H1 (cell line): ENCODE results near the gene XPNPEP1.

Experiments
- CBX8 ChIP-seq: fragments of 300-800, 300-1000 bp; sonication (generic); IDR thresholded peaks from 2 replicates; pipeline ENCODE4 v1.7.1; 2016; ENCODE audit warnings: low read depth, low read length, borderline replicate concordance
- EP300 ChIP-seq, 2 experiments: IDR thresholded peaks; 1 replicate in 1 of 2; 2 replicates in 1 of 2; pipeline ENCODE4 v1.6.1; 2011 to 2012; ENCODE audit warnings: low read depth in 2 of 2, low read length in 2 of 2, mild to moderate bottlenecking in 2 of 2, borderline replicate concordance in 1 of 2, inconsistent platforms in 1 of 2, moderate library complexity in 1 of 2
- MAFK ChIP-seq: IDR thresholded peaks from 2 replicates; pipeline ENCODE4 v1.6.1; 2012; ENCODE audit warnings: low read depth, mild to moderate bottlenecking, improper control_type of control experiment, low read length
- RNF2 ChIP-seq: fragments of 200-900, 300-1000 bp; sonication (generic); IDR thresholded peaks from 2 replicates; pipeline ENCODE4 v1.7.1; 2016; ENCODE audit warnings: borderline replicate concordance, low read depth, mild to moderate bottlenecking, antibody characterized with exemption, low read length; ENCODE audit not compliant: poor library complexity, severe bottlenecking; ENCODE audit errors: missing control alignments
- SIX5 ChIP-seq: IDR thresholded peaks from 2 replicates; pipeline ENCODE4 v1.6.1; 2011; ENCODE audit warnings: mild to moderate bottlenecking, low read depth, low read length
- SP1 ChIP-seq: IDR thresholded peaks from 2 replicates; pipeline ENCODE4 v1.6.1; 2011; ENCODE audit warnings: low read depth, low read length
- SRF ChIP-seq: IDR thresholded peaks from 2 replicates; pipeline ENCODE4 v1.6.1; 2011; ENCODE audit warnings: mild to moderate bottlenecking, low read depth, low read length, moderate library complexity
- YY1 ChIP-seq: IDR thresholded peaks from 2 replicates; pipeline ENCODE4 v1.6.1; 2011; ENCODE audit warnings: low read depth, mild to moderate bottlenecking, low read length
- ZNF274 ChIP-seq: IDR thresholded peaks from 2 replicates; pipeline ENCODE4 v1.7.0; 2012; ENCODE audit warnings: low read length, borderline replicate concordance; ENCODE audit errors: extremely low read depth
- TF ChIP-seq, protein P1 (sequence below), 3 experiments: IDR thresholded peaks; 1 replicate in 2 of 3; 2 replicates in 1 of 3; pipeline versions ENCODE4 v1.5.1 to v1.6.1; 2011; ENCODE audit warnings: low read length in 3 of 3, mild to moderate bottlenecking in 3 of 3, inconsistent platforms in 2 of 3, low read depth in 1 of 3, moderate library complexity in 1 of 3; ENCODE audit not compliant: insufficient read depth in 1 of 3; ENCODE audit errors: control extremely low read depth in 1 of 3

DNA sequence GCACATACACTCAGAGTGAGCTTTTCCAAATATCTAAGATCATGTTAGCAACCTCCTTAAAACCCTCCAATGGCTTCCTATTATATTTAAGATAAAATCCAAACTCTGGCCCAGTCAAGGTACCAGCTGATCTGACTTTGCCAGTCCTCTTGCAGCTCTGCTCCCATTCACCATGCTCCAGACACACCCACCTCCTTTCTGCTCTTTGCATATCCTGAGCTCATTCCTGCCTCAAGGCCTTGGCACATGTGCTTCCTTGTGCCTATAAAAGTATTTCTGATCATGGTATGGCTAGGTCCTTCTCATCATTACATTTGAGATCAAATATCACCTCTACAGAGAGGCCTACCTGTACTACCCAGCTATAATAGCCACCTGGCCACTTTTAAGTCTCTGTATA is 27.5 kb downstream of the XPNPEP1 start:
- no peak for TF ChIP-seq RNF2
- no peak for TF ChIP-seq SRF
- TF ChIP-seq, protein P1, sequence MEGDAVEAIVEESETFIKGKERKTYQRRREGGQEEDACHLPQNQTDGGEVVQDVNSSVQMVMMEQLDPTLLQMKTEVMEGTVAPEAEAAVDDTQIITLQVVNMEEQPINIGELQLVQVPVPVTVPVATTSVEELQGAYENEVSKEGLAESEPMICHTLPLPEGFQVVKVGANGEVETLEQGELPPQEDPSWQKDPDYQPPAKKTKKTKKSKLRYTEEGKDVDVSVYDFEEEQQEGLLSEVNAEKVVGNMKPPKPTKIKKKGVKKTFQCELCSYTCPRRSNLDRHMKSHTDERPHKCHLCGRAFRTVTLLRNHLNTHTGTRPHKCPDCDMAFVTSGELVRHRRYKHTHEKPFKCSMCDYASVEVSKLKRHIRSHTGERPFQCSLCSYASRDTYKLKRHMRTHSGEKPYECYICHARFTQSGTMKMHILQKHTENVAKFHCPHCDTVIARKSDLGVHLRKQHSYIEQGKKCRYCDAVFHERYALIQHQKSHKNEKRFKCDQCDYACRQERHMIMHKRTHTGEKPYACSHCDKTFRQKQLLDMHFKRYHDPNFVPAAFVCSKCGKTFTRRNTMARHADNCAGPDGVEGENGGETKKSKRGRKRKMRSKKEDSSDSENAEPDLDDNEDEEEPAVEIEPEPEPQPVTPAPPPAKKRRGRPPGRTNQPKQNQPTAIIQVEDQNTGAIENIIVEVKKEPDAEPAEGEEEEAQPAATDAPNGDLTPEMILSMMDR (IDR thresholded peaks at IDR 0.05; ENCODE audit: control extremely low read depth in 1 of 3, insufficient read depth in 1 of 3, low read depth in 1 of 3, low read length in 3 of 3), result no peak
- TF ChIP-seq YY1, result no peak
- TF ChIP-seq CBX8, result no peak
- TF ChIP-seq SP1, result no peak
- no peak for TF ChIP-seq SIX5
- no peak for TF ChIP-seq ZNF274
- no peak for TF ChIP-seq MAFK
- TF ChIP-seq EP300 (IDR thresholded peaks at IDR 0.05; ENCODE audit: borderline replicate concordance in 1 of 2, low read depth in 2 of 2, low read length in 2 of 2), result no peak
